ENCODE measurements around the gene IGF1R. TPM values are rescaled to one million over a fixed set of nuclear protein-coding genes. Genes with fewer than 3 reads are reported as not detected.

The IGF1R gene
- total and polyA plus RNA-seq, 2 of the 13 experiments (the other 11 are each of a cell fraction or from before 2014, with no cell fraction given) = 15.9 to 18.4 TPM

DNA sequence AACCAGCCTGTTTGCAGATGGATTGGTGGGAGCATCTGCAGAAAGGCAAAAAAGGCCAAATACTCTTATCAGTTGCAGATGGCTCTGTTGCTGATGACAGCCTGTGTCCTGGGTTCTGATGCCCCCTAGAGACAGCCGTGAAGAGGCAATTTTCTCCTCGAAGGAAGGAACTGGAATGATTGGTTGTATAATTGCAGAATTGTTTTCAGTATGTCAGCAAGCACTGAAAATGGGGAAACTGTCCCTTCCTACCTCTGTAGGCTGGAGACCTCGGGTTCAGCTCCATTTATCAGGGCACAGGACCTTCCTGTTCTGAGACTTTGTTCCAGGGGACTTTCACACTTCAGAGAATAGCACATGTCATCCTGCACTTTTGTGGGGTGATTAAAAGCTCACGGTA, 256.2 kb downstream of the IGF1R start (continued):
- TF ChIP-seq, protein P1, sequence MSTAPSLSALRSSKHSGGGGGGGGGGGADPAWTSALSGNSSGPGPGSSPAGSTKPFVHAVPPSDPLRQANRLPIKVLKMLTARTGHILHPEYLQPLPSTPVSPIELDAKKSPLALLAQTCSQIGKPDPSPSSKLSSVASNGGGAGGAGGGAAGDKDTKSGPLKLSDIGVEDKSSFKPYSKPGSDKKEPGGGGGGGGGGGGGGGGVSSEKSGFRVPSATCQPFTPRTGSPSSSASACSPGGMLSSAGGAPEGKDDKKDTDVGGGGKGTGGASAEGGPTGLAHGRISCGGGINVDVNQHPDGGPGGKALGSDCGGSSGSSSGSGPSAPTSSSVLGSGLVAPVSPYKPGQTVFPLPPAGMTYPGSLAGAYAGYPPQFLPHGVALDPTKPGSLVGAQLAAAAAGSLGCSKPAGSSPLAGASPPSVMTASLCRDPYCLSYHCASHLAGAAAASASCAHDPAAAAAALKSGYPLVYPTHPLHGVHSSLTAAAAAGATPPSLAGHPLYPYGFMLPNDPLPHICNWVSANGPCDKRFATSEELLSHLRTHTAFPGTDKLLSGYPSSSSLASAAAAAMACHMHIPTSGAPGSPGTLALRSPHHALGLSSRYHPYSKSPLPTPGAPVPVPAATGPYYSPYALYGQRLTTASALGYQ (CRISPR knock-in tag; IDR thresholded peaks at IDR 0.05) = no peak
- TF ChIP-seq, protein P2, sequence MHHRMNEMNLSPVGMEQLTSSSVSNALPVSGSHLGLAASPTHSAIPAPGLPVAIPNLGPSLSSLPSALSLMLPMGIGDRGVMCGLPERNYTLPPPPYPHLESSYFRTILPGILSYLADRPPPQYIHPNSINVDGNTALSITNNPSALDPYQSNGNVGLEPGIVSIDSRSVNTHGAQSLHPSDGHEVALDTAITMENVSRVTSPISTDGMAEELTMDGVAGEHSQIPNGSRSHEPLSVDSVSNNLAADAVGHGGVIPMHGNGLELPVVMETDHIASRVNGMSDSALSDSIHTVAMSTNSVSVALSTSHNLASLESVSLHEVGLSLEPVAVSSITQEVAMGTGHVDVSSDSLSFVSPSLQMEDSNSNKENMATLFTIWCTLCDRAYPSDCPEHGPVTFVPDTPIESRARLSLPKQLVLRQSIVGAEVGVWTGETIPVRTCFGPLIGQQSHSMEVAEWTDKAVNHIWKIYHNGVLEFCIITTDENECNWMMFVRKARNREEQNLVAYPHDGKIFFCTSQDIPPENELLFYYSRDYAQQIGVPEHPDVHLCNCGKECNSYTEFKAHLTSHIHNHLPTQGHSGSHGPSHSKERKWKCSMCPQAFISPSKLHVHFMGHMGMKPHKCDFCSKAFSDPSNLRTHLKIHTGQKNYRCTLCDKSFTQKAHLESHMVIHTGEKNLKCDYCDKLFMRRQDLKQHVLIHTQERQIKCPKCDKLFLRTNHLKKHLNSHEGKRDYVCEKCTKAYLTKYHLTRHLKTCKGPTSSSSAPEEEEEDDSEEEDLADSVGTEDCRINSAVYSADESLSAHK (CRISPR knock-in tag; IDR thresholded peaks at IDR 0.05; ENCODE audit: borderline replicate concordance) = no peak
- TF ChIP-seq ZKSCAN1 (IDR thresholded peaks at IDR 0.05; ENCODE audit: low read length) (no peak), ZNF124 (CRISPR knock-in tag; IDR thresholded peaks at IDR 0.05) (no peak), NONO (IDR thresholded peaks at IDR 0.05) (no peak), NONO (CRISPR knock-in tag; conservative IDR thresholded peaks at IDR 0.05) (no peak), ZNF329 (CRISPR knock-in tag; IDR thresholded peaks at IDR 0.05; ENCODE audit: low read depth) (no peak), RAD21 (CRISPR knock-in tag; IDR thresholded peaks at IDR 0.05) (0 out of 2 replicates have a peak, but pooled peaks have one; percentile 17), MEIS2 (CRISPR knock-in tag; IDR thresholded peaks at IDR 0.05) (no peak), WIZ (CRISPR knock-in tag; IDR thresholded peaks at IDR 0.05) (no peak)
- TF ChIP-seq, protein P3, sequence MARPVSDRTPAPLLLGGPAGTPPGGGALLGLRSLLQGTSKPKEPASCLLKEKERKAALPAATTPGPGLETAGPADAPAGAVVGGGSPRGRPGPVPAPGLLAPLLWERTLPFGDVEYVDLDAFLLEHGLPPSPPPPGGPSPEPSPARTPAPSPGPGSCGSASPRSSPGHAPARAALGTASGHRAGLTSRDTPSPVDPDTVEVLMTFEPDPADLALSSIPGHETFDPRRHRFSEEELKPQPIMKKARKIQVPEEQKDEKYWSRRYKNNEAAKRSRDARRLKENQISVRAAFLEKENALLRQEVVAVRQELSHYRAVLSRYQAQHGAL (CRISPR knock-in tag; IDR thresholded peaks at IDR 0.05; ENCODE audit: not compliant biosample characterization) = no peak
- TF ChIP-seq, protein P4, sequence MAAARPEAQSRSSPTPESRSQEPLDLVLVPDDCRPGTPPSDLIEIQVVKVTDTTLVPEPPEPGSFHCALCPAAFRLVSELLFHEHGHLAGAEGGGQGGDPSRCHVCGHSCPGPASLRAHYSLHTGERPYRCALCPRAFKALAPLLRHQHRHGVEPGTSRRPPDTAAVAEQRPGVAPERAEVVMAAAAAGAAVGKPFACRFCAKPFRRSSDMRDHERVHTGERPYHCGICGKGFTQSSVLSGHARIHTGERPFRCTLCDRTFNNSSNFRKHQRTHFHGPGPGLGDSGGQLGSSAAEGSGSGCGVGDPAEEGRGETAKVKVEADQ (CRISPR knock-in tag; IDR thresholded peaks at IDR 0.05; ENCODE audit: borderline replicate concordance) = no peak
